CD4-positive, alpha-beta T cell treated with Interferon alpha-2 for 1 hour (primary cell): ENCODE results near the gene OR51E1.

Experiments used
- DNase-seq, 2 donors: peaks; one replicate each; pipeline ENCODE4 v3.0.0-alpha.2; 2020 to 2022

OR51E1 gene

DNA sequence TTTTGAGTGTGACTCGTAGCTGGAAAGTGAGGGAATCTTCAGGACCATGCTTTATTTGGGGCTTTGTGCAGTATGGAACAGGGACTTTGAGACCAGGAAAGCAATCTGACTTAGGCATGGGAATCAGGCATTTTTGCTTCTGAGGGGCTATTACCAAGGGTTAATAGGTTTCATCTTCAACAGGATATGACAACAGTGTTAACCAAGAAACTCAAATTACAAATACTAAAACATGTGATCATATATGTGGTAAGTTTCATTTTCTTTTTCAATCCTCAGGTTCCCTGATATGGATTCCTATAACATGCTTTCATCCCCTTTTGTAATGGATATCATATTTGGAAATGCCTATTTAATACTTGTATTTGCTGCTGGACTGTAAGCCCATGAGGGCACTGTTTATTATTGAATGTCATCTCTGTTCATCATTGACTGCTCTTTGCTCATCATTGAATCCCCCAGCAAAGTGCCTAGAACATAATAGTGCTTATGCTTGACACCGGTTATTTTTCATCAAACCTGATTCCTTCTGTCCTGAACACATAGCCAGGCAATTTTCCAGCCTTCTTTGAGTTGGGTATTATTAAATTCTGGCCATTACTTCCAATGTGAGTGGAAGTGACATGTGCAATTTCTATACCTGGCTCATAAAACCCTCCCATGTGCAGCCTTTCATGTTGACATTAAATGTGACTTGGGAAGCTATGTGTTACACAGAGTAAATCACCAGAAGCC lies 11.0 kb downstream of the OR51E1 start:
- DNase-seq, result no peak

DNA sequence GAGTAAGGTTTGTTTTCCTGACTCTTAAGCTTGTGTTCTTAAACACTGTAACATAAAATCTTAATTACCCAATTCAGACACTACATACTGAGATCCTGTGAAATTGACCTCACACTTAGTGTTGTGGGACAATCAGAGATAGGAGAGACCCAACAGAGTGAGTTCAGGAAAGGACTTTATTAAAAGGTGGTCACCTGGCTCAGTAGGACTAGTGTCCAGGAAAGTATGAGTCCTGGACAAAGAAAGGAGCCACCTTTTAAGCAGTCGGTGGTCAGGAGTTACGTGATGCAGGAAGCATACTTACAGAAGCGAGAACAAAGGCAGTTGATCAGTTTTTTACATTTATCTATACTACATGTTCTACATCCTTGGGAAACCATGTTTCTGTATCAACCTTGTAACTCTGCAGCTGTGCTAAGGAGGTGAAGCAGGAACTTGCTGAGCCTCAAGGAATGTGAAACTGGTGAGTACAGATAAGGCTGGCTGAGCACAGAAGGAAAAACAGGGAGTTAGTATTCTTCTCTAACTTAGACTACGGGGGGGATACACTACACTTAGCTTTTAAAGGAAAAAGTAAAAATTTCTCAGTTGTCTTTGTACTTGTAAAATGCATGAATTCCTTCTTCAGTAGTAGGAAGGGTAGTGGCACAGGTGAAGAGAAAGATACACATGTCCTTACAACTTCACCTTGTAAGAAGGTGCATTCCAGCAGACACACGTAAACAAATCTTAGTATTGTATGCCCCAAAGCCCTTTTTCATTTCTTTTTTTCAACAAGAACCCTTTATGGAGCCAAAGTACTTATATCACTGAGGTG lies 15.1 kb downstream of the OR51E1 start:
- no peak for DNase-seq

DNA sequence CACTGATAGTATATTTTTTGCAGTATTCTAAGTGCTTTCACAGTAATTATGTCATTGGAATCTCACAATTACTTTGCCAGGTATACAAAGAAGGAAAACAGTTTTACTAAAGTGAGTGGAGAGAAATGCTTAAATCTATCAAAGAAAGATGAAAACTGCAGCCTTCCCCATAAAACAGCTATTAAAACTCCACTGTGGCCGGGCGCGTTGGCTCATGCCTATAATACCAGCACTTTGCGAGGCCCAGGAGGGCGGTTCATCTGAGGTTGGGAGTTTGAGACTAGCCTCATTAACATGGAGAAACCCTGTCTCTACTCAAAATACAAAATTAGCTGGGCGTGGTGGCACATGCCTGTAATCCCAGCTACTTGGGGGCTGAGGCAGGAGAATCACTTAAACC lies 19.1 kb downstream of the OR51E1 start:
- no peak for DNase-seq

DNA sequence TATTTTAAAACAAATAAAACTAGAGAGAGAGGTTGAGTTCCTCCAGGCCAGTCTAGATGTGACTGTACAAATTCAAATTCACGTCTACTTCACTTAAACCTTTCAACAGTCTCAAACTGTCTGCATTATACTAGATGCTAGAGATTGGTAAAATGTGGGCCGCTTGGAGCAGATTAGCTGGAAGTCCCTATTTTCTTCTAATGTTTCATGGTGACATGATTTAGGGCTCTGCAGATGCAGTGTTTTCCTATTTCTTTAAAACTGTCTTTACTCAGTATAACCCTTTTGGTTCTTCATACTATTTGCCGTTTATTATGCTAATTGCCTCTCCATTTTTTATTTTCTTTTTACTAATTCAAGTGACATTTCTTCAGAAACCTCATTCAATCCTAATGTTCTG lies 20.4 kb downstream of the OR51E1 start:
- DNase-seq, result no peak

DNA sequence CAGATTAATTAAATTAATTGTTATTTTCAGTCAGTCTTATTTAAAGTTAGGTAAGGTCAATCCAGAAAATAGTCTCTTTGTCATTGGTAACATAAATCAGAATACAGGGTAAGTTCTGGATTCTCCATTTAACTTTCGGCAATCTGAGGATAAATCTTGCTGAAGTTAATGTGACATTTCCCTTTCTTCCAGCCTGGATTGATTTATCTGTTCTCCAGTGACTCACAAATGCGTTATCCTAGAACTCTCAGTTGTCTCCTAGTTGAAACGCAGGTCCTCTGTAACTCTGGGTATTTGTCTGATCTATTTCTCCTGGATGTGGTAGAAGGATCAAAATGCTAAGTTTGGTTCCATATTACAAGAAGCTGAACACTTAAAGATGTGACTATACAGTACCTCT lies 21.0 kb downstream of the OR51E1 start:
- DNase-seq, result no peak

DNA sequence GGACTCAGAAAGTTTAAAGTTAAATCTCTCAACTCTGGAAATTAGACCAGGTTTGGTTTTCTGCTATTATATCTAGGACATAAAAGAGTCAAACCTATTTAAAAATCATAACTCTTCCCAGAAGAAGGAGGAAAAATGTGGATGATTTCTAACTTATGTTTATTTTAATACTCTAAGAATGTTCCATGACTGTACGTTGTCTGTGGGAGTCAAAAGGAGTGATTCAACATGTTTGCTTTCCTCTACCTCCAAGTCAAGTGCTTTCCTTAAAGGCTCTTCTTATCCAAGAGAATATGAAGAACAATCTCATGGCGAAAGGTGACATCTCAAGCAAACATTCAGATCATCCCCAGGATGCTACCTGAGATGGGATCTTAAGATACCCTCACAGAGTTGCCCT lies 21.6 kb downstream of the OR51E1 start:
- DNase-seq, result no peak

DNA sequence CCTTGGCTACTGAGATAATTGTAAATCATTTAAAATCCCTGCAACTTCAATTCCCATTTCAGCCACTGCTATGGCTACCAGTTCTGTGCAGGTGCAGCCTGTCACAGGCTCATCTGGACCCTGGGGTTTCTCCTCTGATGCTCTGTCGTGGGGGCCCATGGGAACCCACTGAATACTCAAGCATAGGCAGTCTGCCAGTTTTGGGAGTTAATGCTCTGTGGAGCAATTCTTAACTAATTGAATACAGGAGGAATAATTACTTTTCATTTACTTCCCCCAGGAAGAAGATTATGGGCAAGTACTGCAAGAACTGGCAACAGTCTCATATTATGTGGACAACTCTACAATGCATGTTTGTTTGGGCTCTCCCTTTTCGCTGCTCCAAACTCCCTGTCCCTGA lies 28.0 kb downstream of the OR51E1 start:
- DNase-seq, result no peak

DNA sequence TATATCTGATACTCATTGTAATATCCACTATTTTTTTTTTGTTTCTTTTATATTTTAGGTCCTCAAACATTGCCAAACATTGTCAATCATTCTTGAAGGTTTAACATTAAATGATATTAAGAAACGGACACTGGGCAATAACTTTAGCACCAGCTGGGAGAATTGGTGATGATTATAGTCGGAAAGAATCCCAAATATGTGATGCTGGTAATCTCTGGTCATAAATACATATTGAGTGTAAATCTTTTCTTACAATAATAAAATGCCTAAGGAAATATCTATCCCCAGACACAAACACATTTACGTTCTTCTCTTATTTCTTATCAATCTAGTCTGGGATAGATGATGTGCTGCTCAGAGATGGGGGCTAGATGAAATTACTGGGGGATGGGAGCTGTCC lies 28.7 kb downstream of the OR51E1 start:
- no peak for DNase-seq

DNA sequence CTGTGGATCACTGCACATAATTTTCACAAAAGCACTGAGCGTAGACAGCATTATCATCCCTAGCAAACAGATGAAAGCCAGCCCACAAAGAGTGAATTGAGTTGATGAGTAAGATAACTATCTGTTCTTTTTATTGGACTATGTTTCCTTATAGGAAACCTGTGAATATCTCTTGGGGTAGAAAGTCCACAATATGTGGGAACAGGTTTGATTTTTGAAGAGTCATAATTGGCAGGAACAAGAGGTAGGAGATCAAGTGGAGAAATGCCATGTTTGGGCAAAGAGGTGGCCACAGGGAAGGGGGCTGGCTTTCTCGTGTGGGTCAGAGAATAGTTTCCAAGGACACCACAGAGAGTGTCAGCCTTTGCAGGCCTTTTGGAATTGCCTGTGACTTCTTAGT lies 30.0 kb downstream of the OR51E1 start:
- no peak for DNase-seq

DNA sequence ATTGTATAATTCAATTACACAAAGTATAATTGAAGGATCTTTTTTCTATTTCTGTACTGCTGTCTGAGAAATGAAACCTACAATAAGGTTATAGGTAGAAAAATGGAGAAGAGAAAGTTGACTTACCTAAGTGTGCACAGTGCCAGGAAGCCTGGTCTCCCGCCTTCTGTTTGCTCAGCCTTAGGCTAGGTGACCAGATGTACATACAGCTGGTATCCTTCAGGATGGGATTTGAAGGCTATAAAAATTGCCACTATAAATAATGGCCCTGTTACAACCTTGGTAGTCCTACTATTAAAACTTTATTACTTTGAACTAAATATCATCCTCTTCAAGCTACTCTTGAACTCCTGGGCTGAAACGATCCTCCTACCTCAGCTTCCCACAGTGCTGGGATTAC lies 34.2 kb downstream of the OR51E1 start:
- no peak for DNase-seq

DNA sequence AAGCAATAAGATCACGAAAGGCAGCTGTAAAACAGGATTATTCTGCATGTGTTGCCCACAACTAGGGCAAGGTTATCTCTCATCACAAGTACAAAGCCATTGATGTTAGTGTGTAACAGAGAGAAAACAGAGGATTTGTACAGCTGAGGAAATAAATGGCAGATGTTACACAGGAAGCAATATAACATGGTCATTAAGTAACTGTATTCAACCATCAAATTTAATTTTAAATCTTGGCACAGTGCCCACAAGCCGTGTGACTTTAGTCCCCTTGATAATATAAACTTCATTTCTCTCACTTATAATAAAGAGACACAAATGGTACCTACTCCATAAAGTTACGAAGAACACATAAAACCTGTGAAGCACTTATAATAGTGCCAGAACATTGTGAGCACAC lies 36.6 kb downstream of the OR51E1 start:
- no peak for DNase-seq

DNA sequence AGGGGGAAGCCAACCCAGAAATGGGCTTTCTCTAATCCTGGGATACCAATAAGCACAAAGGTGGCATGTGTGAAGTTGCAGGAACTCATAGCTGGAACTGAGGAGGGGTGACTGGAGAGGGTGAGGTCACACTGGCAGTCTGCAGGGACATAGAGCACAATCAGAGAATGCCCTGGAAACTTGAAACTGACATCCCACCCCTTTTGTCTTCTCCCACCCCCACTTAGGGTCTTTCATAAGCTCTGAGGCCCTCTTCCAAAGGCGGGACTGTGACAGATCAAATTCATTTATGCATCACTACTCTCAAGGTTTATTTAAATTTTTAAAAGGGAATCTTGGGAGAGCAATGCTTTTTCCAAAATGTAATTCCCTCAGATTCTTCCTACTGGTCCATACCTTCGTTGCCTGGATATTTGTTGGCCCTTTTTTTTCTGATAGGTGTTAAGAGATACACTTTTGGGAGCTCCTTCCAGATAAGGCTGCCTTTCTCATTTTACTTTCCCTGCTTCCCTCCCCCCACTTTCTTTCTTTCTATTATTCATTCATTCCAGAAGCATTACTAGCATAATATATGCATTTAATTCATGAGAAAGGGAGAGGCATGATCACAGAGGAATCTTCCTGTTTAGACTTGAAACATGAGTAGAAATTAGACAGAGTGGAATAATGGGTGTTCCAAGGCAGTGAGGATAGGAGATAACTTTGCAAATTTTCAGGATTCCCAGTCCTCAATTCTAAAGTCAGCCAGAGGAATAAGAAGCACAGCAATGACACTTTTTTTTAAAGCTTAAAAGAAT lies 39.0 kb downstream of the OR51E1 start:
- DNase-seq, result no peak

DNA sequence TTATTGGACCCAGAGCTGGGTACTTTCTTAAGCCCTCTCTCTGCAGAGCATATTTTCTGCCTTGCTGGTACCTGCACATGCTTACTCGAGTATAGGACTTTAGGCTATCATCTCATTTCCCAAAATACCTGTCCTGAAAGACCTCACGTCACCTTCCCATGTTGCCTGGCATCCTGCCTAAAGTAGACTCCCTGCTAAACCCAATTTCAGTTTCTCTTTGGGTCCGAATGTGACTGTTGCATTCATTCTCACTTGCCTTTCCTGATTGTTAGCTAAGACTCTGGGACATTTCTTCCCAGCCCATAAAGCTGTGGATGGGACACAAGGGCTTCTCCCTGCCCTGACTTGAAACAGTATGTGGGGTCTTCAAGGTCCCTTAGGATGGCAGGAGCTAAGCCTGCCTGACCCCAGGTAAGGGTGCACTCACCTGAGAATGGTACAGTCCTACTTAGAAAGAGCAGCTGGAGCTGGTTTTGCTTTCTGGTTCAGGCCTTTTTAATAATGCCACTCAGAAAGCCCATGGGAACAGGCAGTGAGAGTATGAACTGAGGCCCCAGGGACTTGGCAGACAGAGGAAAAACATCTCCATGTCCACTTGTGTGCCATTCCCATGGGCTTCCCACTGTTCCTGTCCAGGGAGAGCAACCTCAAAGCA lies 41.0 kb downstream of the OR51E1 start:
- no peak for DNase-seq

DNA sequence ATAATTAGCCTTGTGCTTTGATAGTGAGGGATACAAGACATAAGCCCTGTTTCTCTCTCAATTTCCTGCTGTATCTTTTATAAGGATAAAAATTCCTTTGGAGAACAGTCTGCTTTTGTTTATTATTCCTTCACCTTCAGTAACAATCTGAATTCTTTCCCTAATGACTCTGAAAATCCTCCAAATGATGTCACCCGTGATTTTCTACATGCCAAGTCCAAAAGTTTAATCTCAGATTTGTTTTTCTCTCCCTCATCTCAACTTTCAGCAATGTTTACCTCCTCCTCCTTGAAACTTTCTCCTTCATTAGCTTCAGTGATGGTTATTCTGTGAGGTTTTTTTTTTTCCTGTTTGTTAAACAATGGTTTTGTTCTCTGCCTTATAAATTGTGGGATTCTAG lies 51.7 kb downstream of the OR51E1 start:
- DNase-seq, result no peak

DNA sequence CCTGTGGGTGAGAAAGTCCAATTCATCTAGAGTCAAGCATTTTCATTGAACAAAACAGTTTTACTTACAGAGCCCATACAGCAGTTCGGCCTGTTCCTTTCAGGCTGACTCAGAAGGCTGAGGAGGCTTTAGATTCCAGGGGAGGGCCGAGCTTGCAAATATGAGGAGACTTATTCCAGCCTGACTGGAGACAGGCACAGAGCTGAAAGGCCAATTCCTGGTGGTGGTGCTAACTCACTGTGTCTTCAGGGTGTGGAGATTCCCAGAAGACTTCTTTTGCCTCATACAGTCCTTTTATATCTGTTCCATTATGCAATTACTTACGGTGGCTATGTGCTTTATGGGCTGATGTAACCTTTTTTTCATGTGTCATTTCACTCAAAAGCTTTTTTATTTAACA lies 53.8 kb downstream of the OR51E1 start, which contains the start of gene OR51E2:
Gene OR51E2, minus strand, starts transcription at position 269 of the 400 bp plus-strand sequence. CDS start 15,142 bp downstream, outside the sequence.
- no peak for DNase-seq

DNA sequence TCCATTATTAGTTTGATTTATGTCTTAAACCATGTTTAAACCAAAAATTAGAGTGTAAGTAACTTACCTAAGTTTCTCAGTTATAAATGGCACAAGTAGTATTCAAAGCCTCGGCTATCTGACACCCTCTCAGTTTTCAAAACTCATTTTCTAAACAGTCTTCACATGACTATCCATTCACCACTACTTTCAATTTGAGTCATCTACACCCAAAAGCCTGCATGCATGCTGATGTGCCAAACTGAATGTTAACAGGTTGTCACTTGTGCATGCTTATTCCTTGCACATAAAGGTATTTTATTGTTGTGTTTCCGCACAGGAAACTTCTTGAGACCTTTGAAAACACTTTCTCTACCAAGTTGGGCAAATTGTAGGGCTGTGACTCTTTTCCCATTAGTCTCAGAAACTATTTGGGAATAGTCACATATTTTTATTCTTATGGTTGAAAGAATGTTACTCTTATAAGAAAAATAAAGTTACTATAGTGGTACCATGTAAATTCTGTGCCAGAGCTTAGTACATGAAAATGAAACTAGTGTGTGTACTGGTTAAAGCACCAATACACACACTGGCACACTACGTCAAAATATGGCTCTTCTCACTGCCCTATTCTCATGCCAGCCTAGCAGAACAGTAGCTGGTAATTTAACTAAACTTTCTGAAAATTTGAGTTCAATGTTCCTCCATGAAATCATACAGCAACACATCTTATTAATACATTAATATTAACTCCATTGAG lies 56.1 kb downstream of the OR51E1 start:
- DNase-seq, result peak in 1 of 2 donors; percentile 1

DNA sequence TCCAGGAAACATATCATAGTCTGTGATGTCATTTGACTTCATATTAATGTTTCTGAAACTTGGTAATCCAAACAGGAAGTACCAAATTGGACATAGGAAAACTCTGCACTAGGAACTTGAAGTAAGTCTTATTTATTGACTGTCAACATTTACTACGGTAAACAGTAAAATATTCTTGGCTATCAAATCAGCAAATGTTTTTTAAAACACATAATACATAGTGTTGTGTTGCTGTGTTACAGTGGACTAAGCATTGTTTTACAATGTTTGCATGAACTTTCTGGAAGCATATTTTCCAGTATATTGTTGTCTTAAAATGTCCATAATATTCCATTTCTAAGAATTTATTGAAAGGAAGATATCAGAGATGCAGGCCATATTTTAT lies 56.6 kb downstream of the OR51E1 start:
- DNase-seq, result no peak

DNA sequence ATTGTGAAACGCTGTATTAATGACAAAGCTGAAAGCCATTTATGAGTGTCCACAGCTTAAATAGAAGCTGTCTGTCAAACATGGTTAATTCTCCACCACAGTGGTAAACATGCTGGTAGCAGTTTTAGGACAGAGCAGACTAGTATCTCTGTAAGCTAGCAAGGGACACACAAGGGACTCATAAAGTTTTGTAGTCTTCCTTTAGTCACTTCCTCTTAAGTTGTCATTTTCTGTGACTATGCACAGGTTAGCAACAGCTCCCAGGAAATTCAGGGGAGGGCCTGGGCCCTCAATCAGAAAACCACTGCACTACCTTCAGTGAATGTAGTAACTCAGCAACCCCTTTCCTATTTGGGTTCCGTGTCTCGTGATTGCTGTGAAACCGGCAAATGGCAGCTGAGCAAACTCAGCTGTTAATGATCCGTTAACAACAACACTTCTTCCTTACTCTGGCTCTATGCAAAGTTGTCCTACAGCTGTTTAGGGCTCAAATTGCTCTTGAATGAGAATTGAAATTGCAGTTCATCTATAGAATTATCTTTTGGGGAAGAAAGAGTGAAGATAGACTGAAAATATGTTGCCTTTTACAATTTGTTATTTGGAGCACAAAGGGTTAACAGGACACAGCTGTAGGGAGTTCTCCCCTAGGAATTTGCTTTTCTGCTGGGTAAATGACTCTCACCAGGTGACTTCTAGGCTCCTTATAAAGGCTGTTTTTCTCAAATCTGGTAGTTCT lies 60.4 kb downstream of the OR51E1 start, which contains the start of gene MMP26:
Gene MMP26, plus strand, starts transcription at position 731 of the 736 bp plus-strand sequence.
- DNase-seq, result no peak

DNA sequence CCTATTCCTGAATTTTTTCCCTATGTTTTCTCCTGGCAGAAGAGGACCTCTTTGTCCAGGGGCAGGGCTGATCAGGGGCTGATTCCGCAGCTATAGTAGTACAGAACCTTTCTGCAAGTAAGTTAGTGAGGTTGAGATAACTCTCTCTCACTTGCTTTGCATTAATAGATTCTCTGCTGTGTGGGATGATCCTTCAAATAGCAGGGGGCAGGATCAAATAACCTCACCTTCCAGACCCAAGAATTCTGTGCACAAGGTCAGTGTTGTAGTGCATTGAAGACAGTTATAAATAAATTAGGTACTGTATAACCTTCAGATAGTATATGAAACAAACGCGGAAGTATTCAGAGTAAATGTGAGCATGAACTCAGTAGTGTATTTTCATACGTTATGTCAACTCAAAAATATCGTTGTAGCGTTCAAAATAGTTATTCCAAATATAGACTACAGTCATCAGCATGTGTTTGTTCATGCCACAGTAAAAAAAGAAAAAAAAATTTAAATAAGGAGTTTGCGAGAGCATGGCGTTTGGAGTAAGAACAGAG lies 61.1 kb downstream of the OR51E1 start:
- no peak for DNase-seq
